ENCODE measurements around the gene AFF3. TPM values are rescaled to one million over a fixed set of nuclear protein-coding genes. Genes with fewer than 3 reads are reported as not detected.

Gene AFF3
- total and polyA plus RNA-seq, 2 donors (not counting 3 experiments of a cell fraction or from before 2014, with no cell fraction given): 0.06 to 0.07 TPM

- no peaks in the 10 kb centered on the region for H3K9me1 ChIP-seq (replicated peaks; ENCODE audit: control insufficient read depth, extremely low read depth, insufficient read depth, low read length)
- DNase-seq (ENCODE audit: low read depth, low spot score): no peak
- H3K79me2 ChIP-seq (ENCODE audit: control insufficient read depth, insufficient read depth, low read length): no peaks in the 10 kb centered on the region
- BruUV-seq (replicated peaks): no TSS peak
- intact Hi-C loops (cut with micrococcal nuclease): no loop called here
- no peaks in the 10 kb centered on the region for H3K9me3 ChIP-seq (replicated peaks; ENCODE audit: control insufficient read depth, insufficient read depth, low read length)
- FAIRE-seq: no peak
- no peaks in the 10 kb centered on the region for H3K36me3 ChIP-seq (ENCODE audit: control insufficient read depth in 2 of 2, extremely low read depth in 1 of 2, insufficient read depth in 2 of 2, low read length in 2 of 2)
- H3K27ac ChIP-seq (ENCODE audit: insufficient read depth, low read depth, low read length): no peak overlapping the region
- no peak overlapping the region for H3K4me3 ChIP-seq (replicated peaks in 1 of 3; ENCODE audit: insufficient read depth in 1 of 3, low read depth in 1 of 3, low read length in 3 of 3)
- TF ChIP-seq POLR2A (IDR thresholded peaks at IDR 0.05; ENCODE audit: low read depth, low read length): no peak
- TF ChIP-seq JUN (IDR thresholded peaks at IDR 0.05; ENCODE audit: borderline replicate concordance, insufficient read depth, insufficient read length, low read depth): no peak
- no peak for TF ChIP-seq POLR2AphosphoS5 (IDR thresholded peaks at IDR 0.05; ENCODE audit: insufficient read depth, low read depth, low read length)
- no peak for TF ChIP-seq FOS (IDR thresholded peaks at IDR 0.05; ENCODE audit: borderline replicate concordance, insufficient read depth, low read length)
- TF ChIP-seq CTCF (IDR thresholded peaks at IDR 0.05; ENCODE audit: extremely low read depth in 1 of 2, insufficient read depth in 1 of 2, low read depth in 1 of 2, low read length in 2 of 2): no peak
- TF ChIP-seq MAX (IDR thresholded peaks at IDR 0.05; ENCODE audit: insufficient read depth, insufficient read length): no peak
- TF ChIP-seq EZH2 (IDR thresholded peaks at IDR 0.05; ENCODE audit: borderline replicate concordance, low read depth, low read length, severe bottlenecking): no peak
- no peak for TF ChIP-seq MYC (IDR thresholded peaks at IDR 0.05; ENCODE audit: low read depth, low read length)
- no peak for TF ChIP-seq GATA2 (IDR thresholded peaks at IDR 0.05; ENCODE audit: insufficient read depth, insufficient read length, low read depth, low read length)
- H3K4me1 ChIP-seq (ENCODE audit: control insufficient read depth, extremely low read depth, insufficient read depth, low read length): no peaks in the 10 kb centered on the region
- CTCF ChIA-PET: no interaction called here
- H3K27me3 ChIP-seq (ENCODE audit: control insufficient read depth in 2 of 2, insufficient read depth in 2 of 2, low read length in 2 of 2): peaks cover 6 to 9% of the 10 kb centered on the region in 2 experiments
- H3K4me2 ChIP-seq (ENCODE audit: insufficient read depth, low read length): no peak overlapping the region
- no peaks in the 10 kb centered on the region for H4K20me1 ChIP-seq (replicated peaks; ENCODE audit: control insufficient read depth, extremely low read depth, insufficient read depth, low read length)
- no peak overlapping the region for H3K9ac ChIP-seq (replicated peaks; ENCODE audit: extremely low read depth, insufficient read depth, low read length)
- H2AFZ ChIP-seq (ENCODE audit: low read depth, low read length): no peak overlapping the region
- dilution Hi-C loops (cut with MboI; ENCODE audit: extremely low pct_ligation_motif_present, low sequenced_read_pairs): no loop called here
- POLR2A ChIA-PET: no interaction called here
These were observed 227.2 kb downstream of the AFF3 start for GRCh38 chr2:99915108-99915675.
